Measurements from ENCODE around the gene KDM1A.

- TF ChIP-seq NPAS2 (CRISPR knock-in tag; IDR thresholded peaks at IDR 0.05; ENCODE audit: borderline replicate concordance), result no peak
- TF ChIP-seq SMC3 (IDR thresholded peaks at IDR 0.05), result no peak
- no peak for TF ChIP-seq CTCF (IDR thresholded peaks at IDR 0.05)
- no peak for TF ChIP-seq TP53 (CRISPR knock-in tag; IDR thresholded peaks at IDR 0.05)
- TF ChIP-seq CBX2 (IDR thresholded peaks at IDR 0.05; ENCODE audit: borderline replicate concordance, low read depth), result no peak
- TF ChIP-seq EP300 (IDR thresholded peaks at IDR 0.05), result no peak
- no peak for TF ChIP-seq ZC3H11A (IDR thresholded peaks at IDR 0.05)
- no peak for TF ChIP-seq POLR2AphosphoS2 (conservative IDR thresholded peaks at IDR 0.05; ENCODE audit: low read length)
- no peak for TF ChIP-seq MYC (IDR thresholded peaks at IDR 0.05; ENCODE audit: borderline replicate concordance, low read length)
- TF ChIP-seq CEBPB (IDR thresholded peaks at IDR 0.05), result no peak
- TF ChIP-seq HES2 (IDR thresholded peaks at IDR 0.05), result no peak
- no peak for TF ChIP-seq POLR2A (IDR thresholded peaks at IDR 0.05; ENCODE audit: low read length)
- no peak for TF ChIP-seq MAFK (IDR thresholded peaks at IDR 0.05; ENCODE audit: partially characterized antibody)
- no peak for TF ChIP-seq CHD2 (IDR thresholded peaks at IDR 0.05; ENCODE audit: low read length, partially characterized antibody)
Observed at GRCh38 chr1:22971611-22972405, 47.5 kb upstream of the KDM1A start.

Measured in A549 (cell line).